K562 (cell line): ENCODE measurements around the gene HTR4. TPM values are rescaled to one million over a fixed set of nuclear protein-coding genes. Genes with fewer than 3 reads are reported as not detected.

Experiments used
- ATAC-seq: fragments of 200-7000 bp; cut with Tn5 transposase; 3 replicates; pipeline ENCODE4 v1.9.1; 2020; ENCODE audit warnings: moderate library complexity
- BruUV-seq: library from RNA; stranded (reverse); fragments of 400-500 nt; replicated peaks from 2 replicates; lab custom pipeline; 2021; lab: Mats Ljungman, UMichigan
- CTCF ChIA-PET: fragments of 300-600 bp; formaldehyde crosslinking; extraction: SDS; loops from one replicate; lab custom pipeline; 2021; ENCODE audit warnings: low intra/inter-chr PET ratio; lab: Yijun Ruan, JAX
- POLR2A ChIA-PET: fragments of 300-600, 350-650 bp; sonication (Branson Sonifier 250); formaldehyde crosslinking; extraction: SDS; loops from one replicate; lab custom pipeline; 2021; ENCODE audit warnings: antibody characterized with exemption, inconsistent platforms; lab: Yijun Ruan, JAX
- DNase-seq, 4 experiments: peaks; one replicate each; pipeline versions ENCODE4 v3.0.0 to v3.0.0-alpha.2; 2011 to 2018; ENCODE audit warnings: low spot score in 3 of 4, mixed read lengths in 3 of 4; ENCODE audit errors: extremely low read depth in 1 of 4
- FAIRE-seq: peaks from 2 replicates; lab custom pipeline; 2011; peaks lifted over from hg19 to GRCh38; lab: Jason Lieb, UNC
- H2AFZ ChIP-seq: 2 replicates; pipeline ENCODE4 v1.6.0; 2011; ENCODE audit warnings: low read depth, low read length, control low read depth, inconsistent platforms
- H3K27ac ChIP-seq: fragments of 200-600 bp; 3 replicates; pipeline ENCODE4 v1.8.0; 2011; ENCODE audit warnings: low read depth, mild to moderate bottlenecking, control low read depth, inconsistent platforms, low read length, moderate library complexity, mixed read lengths; ENCODE audit errors: extremely low read depth
- H3K27me3 ChIP-seq, 2 experiments: fragments of 300-600 bp in 1 of 2; 2 replicates in 1 of 2; 3 replicates in 1 of 2; pipeline versions ENCODE4 v1.6.0 to v1.8.0; 2011; ENCODE audit warnings: inconsistent platforms in 2 of 2, low read length in 2 of 2, mild to moderate bottlenecking in 1 of 2, mixed read lengths in 1 of 2, moderate library complexity in 1 of 2; ENCODE audit not compliant: control insufficient read depth in 2 of 2, insufficient read depth in 2 of 2
- H3K36me3 ChIP-seq: fragments of 300-600 bp; 3 replicates; pipeline ENCODE4 v1.8.0; 2011; ENCODE audit warnings: mild to moderate bottlenecking, low read length, inconsistent platforms; ENCODE audit not compliant: control insufficient read depth, insufficient read depth
- H3K4me1 ChIP-seq, 2 experiments: fragments of 200-600 bp in 1 of 2; replicated peaks in 1 of 2; 2 replicates in 1 of 2; 3 replicates in 1 of 2; pipeline versions ENCODE4 v1.5.1 to v1.8.0; 2011; ENCODE audit warnings: inconsistent platforms in 2 of 2, low read length in 2 of 2, mild to moderate bottlenecking in 1 of 2, mixed read lengths in 1 of 2, moderate library complexity in 1 of 2; ENCODE audit not compliant: control insufficient read depth in 2 of 2, insufficient read depth in 2 of 2
- H3K4me2 ChIP-seq: 2 replicates; pipeline ENCODE4 v1.6.1; 2011; ENCODE audit warnings: low read length, control low read depth, inconsistent platforms, mixed read lengths; ENCODE audit not compliant: insufficient read depth
- H3K4me3 ChIP-seq: fragments of 200-600 bp; sonication (generic), shearing (Covaris generic); 2 replicates; pipeline ENCODE4 v1.5.1; 2016; ENCODE audit warnings: control low read depth, inconsistent platforms
- H3K79me2 ChIP-seq: fragments of 200-600 bp; 3 replicates; pipeline ENCODE4 v1.8.0; 2011; ENCODE audit warnings: low read length, inconsistent platforms; ENCODE audit not compliant: control insufficient read depth, insufficient read depth
- H3K9ac ChIP-seq, 2 experiments: 2 replicates each; pipeline versions ENCODE4 v1.6.0 to v1.6.1; 2011; ENCODE audit warnings: low read depth in 2 of 2, low read length in 2 of 2, control low read depth in 1 of 2, inconsistent platforms in 1 of 2, mild to moderate bottlenecking in 1 of 2, mixed read lengths in 1 of 2; ENCODE audit not compliant: insufficient read depth in 1 of 2
- H3K9me1 ChIP-seq: one replicate; pipeline ENCODE4 v1.6.0; 2011; ENCODE audit warnings: inconsistent platforms, mild to moderate bottlenecking, low read length, moderate library complexity; ENCODE audit not compliant: control insufficient read depth, insufficient read depth
- H3K9me3 ChIP-seq: replicated peaks from 2 replicates; pipeline ENCODE4 v1.5.1; 2011; ENCODE audit warnings: low read depth, low read length, inconsistent platforms; ENCODE audit not compliant: control insufficient read depth, insufficient read depth
- H4K20me1 ChIP-seq: replicated peaks from 2 replicates; pipeline ENCODE4 v1.6.1; 2011; ENCODE audit warnings: low read length, inconsistent platforms, mixed read lengths; ENCODE audit not compliant: control insufficient read depth, insufficient read depth
- HNRNPH1 ChIP-seq: fragments of 200-400 bp; formaldehyde crosslinking; optimal IDR thresholded peaks from 2 replicates; pipeline ENCODE3; 2017; ENCODE audit warnings: low read depth, mild to moderate bottlenecking, low read length, moderate library complexity
- RAD21 ChIP-seq, 2 experiments: fragments of 250-450 bp in 1 of 2; fragments of 450-650 bp in 1 of 2; sonication (Bioruptor Pico) in 1 of 2; formaldehyde crosslinking in 1 of 2; IDR thresholded peaks in 1 of 2; conservative IDR thresholded peaks in 1 of 2; 2 replicates each; pipeline versions ENCODE4 v1.4.0 to v1.8.0; 2020 to 2022; ENCODE audit warnings: mild to moderate bottlenecking in 2 of 2, moderate library complexity in 1 of 2
- SRSF7 ChIP-seq: fragments of 200-400 bp; formaldehyde crosslinking; optimal IDR thresholded peaks from 2 replicates; pipeline ENCODE3; 2017; ENCODE audit warnings: mild to moderate bottlenecking, low read depth, low read length
- WGBS: fragments of 100-300 bp; shearing (Covaris generic); methylation state at CpG from one replicate; pipeline ENCODE4 v1.1.6; 2016; ENCODE audit warnings: low coverage, mixed read lengths; ENCODE audit not compliant: insufficient coverage; ENCODE audit errors: missing lambda C conversion rate; 5-methylcytosine and 5-hydroxymethylcytosine counted together
- in situ Hi-C: fragments of 300-500 bp; cut with MboI; formaldehyde crosslinking; loops from 4 replicates; pipeline ENCODE4 v1.15.0; 2018; ENCODE audit warnings: inconsistent platforms, mixed read lengths
- intact Hi-C: fragments of 100-400 bp; cut with micrococcal nuclease; formaldehyde crosslinking; loops from 2 replicates; pipeline ENCODE4 v1.14.2; 2022
- polyA plus RNA-seq, 8 experiments: library from polyadenylated mRNA; depleted of rRNA in 4 of 8; stranded (reverse) in 5 of 8; unstranded in 3 of 8; fragments of >200 nt; fragmentation: Nextera tagmentation in 2 of 8; fragmentation: Illumina TruSeq in 1 of 8; extraction: Ambion mirVana in 2 of 8; extraction: Trizol in 1 of 8; gene quantifications; 2 replicates each; pipeline versions ENCODE4 v1.2.1 to v1.2.3, GENCODE V29; 2011 to 2014; ENCODE audit warnings: inconsistent platforms in 1 of 8, missing spikeins in 1 of 8
- total RNA-seq, 7 experiments: library from RNA; depleted of rRNA in 6 of 7; stranded (reverse); fragments of >200 nt in 6 of 7; fragmentation: Illumina TruSeq in 2 of 7; extraction: Trizol in 2 of 7; gene quantifications; 2 replicates each; pipeline versions ENCODE4 v1.2.1 to v1.2.3, GENCODE V29; 2011 to 2021; ENCODE audit warnings: low replicate concordance in 1 of 7
- TF ChIP-seq, protein P1 (sequence below): fragments of 200-400 bp; formaldehyde crosslinking; IDR thresholded peaks from 2 replicates; pipeline ENCODE4 v1.6.1; 2017; ENCODE audit warnings: mild to moderate bottlenecking, low read depth, low read length, moderate library complexity
- TF ChIP-seq, protein P2 (sequence below): fragments of 250-450 bp; sonication (Bioruptor Pico); IDR thresholded peaks from 2 replicates; pipeline ENCODE4 v1.8.0; 2021; ENCODE audit warnings: moderate library complexity, mild to moderate bottlenecking, inconsistent platforms

The HTR4 gene
- total and polyA plus RNA-seq, 9 of the 15 experiments (the other 6 are each of a cell fraction or from before 2014, with no cell fraction given): 0.13 TPM; not detected in 8

DNA sequence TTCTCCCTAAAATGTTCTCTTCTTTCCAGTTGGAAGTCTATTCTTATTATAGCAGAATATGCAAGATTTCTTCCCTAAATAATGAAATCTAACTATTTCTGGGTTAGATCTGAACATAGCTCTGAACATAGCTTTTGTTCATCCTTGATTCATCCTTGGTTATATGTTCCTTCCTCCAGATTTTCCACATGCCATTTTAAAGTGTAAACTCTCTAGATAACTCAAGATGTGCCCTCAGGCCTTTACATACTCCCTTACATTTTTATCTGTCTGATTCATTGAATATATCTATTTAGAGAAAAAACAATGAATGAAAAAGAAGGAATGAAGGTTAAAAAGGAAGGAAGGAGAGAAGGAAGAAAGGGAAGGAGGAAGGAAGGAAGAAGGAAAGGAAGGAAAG lies 169.7 kb downstream of the HTR4 start:
- DNase-seq (no peak), FAIRE-seq (no peak), ATAC-seq (no peak)
- Histone ChIP-seq H2AFZ (no peak overlapping the region), H3K4me3 (no peak overlapping the region), H3K9me3 (no peaks in the 10 kb centered on the region), H3K36me3 (no peaks in the 10 kb centered on the region), H3K9me1 (no peaks in the 10 kb centered on the region), H3K79me2 (no peaks in the 10 kb centered on the region), H3K4me1 (peaks cover 0 to 5% of the 10 kb centered on the region in 2 experiments; a peak in 2 of 5 replicates), H3K27ac (no peak overlapping the region), H3K9ac (no peak overlapping the region), H3K27me3 (no peaks in the 10 kb centered on the region), H3K4me2 (no peak overlapping the region), H4K20me1 (no peaks in the 10 kb centered on the region)
- CTCF ChIA-PET: no interaction called here
- in situ Hi-C loops: no loop called here
- POLR2A ChIA-PET: interaction anchor here (0.6 kb wide), 1 partner anchor 18 kb away, joined by 3 read pairs; no protein-coding TSS in a partner anchor
- TF ChIP-seq RAD21 (CRISPR knock-in tag; conservative IDR thresholded peaks at IDR 0.05 in 1 of 2, IDR thresholded peaks at IDR 0.05 in 1 of 2): no peak
- BruUV-seq: no TSS peak
- intact Hi-C loops: no loop called here

DNA sequence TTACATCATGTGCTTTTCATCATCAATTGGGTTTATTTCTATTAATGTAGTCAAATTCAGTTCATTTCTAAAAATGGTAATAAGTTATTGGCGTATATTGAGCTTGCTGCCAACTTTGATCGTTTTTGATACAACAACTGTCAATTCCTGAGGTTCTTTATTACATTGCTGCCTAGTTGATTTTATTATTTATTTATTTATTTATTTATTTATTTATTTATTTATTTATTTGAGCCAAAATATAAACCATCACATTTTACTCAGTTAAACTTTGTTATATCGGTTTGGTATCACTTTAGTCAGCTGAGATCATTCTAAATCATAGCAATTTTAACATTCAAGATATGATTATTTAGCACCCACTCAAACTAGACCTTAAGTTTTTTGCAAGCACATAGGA lies 170.6 kb downstream of the HTR4 start:
- CTCF ChIA-PET: interaction anchor here (0.6 to 1.7 kb wide), 2 partner anchors 23 to 247 kb away, joined by 3 to 4 read pairs; no protein-coding TSS in a partner anchor
- TF ChIP-seq, protein P1, sequence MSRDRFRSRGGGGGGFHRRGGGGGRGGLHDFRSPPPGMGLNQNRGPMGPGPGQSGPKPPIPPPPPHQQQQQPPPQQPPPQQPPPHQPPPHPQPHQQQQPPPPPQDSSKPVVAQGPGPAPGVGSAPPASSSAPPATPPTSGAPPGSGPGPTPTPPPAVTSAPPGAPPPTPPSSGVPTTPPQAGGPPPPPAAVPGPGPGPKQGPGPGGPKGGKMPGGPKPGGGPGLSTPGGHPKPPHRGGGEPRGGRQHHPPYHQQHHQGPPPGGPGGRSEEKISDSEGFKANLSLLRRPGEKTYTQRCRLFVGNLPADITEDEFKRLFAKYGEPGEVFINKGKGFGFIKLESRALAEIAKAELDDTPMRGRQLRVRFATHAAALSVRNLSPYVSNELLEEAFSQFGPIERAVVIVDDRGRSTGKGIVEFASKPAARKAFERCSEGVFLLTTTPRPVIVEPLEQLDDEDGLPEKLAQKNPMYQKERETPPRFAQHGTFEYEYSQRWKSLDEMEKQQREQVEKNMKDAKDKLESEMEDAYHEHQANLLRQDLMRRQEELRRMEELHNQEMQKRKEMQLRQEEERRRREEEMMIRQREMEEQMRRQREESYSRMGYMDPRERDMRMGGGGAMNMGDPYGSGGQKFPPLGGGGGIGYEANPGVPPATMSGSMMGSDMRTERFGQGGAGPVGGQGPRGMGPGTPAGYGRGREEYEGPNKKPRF: no peak
- TF ChIP-seq, protein P2, sequence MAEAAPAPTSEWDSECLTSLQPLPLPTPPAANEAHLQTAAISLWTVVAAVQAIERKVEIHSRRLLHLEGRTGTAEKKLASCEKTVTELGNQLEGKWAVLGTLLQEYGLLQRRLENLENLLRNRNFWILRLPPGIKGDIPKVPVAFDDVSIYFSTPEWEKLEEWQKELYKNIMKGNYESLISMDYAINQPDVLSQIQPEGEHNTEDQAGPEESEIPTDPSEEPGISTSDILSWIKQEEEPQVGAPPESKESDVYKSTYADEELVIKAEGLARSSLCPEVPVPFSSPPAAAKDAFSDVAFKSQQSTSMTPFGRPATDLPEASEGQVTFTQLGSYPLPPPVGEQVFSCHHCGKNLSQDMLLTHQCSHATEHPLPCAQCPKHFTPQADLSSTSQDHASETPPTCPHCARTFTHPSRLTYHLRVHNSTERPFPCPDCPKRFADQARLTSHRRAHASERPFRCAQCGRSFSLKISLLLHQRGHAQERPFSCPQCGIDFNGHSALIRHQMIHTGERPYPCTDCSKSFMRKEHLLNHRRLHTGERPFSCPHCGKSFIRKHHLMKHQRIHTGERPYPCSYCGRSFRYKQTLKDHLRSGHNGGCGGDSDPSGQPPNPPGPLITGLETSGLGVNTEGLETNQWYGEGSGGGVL (CRISPR knock-in tag): no peak
- TF ChIP-seq HNRNPH1 (no peak), SRSF7 (no peak)

More for the DNA sequence above, 170.6 kb downstream of the HTR4 start:
- Histone ChIP-seq H3K4me1 (peaks cover 0 to 5% of the 10 kb centered on the region in 2 experiments; a peak in 2 of 5 replicates), H2AFZ (no peak overlapping the region), H3K9me1 (no peaks in the 10 kb centered on the region), H3K36me3 (no peaks in the 10 kb centered on the region), H3K79me2 (no peaks in the 10 kb centered on the region), H3K27me3 (no peaks in the 10 kb centered on the region), H4K20me1 (no peaks in the 10 kb centered on the region), H3K9ac (no peak overlapping the region), H3K4me3 (no peak overlapping the region), H3K9me3 (no peaks in the 10 kb centered on the region), H3K4me2 (no peak overlapping the region), H3K27ac (no peak overlapping the region)
- in situ Hi-C loops (no loop called here), intact Hi-C loops (loop anchor here (1.0 to 2.0 kb wide), 2 partner anchors 39 to 204 kb away; no protein-coding TSS in a partner anchor)
- POLR2A ChIA-PET: no interaction called here
- ATAC-seq: no peak
- FAIRE-seq: no peak
- no TSS peak for BruUV-seq
- WGBS: 11% methylated on average over 3 of the region's 3 CpGs
- DNase-seq: no peak
